Omental fat pad (tissue), 4 donors: ENCODE measurements around the gene TXNDC12. TPM values are rescaled to one million over a fixed set of nuclear protein-coding genes. Genes with fewer than 3 reads are reported as not detected.

ENCODE experiments used
- ATAC-seq: fragments of 150-250 bp; one replicate; pipeline ENCODE4 v1.9.1; 2016; ENCODE audit warnings: mild to moderate bottlenecking, moderate library complexity; ENCODE audit not compliant: low FRiP score
- DNase-seq: peaks from one replicate; pipeline ENCODE4 v3.0.0-alpha.2; 2019; ENCODE audit warnings: low spot score
- total RNA-seq, 4 donors: library from RNA; depleted of rRNA; stranded (reverse); fragments of >200 nt; gene quantifications; one replicate each; pipeline ENCODE4 v1.1.0, GENCODE V29; 2016
- TF ChIP-seq, protein P1 (sequence below), 3 donors: fragments of 450-650 bp; IDR thresholded peaks; one replicate each; pipeline ENCODE4 v1.5.1; 2016 to 2017; ENCODE audit warnings: antibody characterized with exemption in 3 of 3, mild to moderate bottlenecking in 3 of 3, moderate library complexity in 2 of 3

Gene TXNDC12
- total RNA-seq, 4 donors from 2014 or later = 35.9 to 54.7 (median 43.2) TPM

DNA sequence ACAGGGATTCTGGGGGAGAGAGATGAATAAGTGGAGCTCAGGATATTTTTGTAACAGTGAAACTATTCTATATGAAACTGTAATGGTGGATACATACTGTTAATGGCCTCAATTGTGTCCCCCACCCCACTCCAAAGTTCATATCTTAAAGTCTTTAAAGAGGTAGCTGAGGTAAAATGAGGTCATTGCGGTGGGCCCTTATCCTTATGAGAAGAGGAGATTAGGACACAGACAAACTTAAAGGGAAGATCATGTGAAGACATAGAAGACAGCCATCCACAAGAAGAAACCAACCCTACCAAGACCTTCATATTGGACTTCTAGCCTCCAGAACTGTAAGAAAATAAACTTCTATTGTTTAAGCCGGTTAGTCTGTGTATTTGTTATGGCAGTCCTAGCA lies 9.8 kb downstream of the TXNDC12 start:
- TF ChIP-seq, protein P1, sequence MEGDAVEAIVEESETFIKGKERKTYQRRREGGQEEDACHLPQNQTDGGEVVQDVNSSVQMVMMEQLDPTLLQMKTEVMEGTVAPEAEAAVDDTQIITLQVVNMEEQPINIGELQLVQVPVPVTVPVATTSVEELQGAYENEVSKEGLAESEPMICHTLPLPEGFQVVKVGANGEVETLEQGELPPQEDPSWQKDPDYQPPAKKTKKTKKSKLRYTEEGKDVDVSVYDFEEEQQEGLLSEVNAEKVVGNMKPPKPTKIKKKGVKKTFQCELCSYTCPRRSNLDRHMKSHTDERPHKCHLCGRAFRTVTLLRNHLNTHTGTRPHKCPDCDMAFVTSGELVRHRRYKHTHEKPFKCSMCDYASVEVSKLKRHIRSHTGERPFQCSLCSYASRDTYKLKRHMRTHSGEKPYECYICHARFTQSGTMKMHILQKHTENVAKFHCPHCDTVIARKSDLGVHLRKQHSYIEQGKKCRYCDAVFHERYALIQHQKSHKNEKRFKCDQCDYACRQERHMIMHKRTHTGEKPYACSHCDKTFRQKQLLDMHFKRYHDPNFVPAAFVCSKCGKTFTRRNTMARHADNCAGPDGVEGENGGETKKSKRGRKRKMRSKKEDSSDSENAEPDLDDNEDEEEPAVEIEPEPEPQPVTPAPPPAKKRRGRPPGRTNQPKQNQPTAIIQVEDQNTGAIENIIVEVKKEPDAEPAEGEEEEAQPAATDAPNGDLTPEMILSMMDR (IDR thresholded peaks at IDR 0.05) = no peak
- ATAC-seq (no peak), DNase-seq (no peak)

DNA sequence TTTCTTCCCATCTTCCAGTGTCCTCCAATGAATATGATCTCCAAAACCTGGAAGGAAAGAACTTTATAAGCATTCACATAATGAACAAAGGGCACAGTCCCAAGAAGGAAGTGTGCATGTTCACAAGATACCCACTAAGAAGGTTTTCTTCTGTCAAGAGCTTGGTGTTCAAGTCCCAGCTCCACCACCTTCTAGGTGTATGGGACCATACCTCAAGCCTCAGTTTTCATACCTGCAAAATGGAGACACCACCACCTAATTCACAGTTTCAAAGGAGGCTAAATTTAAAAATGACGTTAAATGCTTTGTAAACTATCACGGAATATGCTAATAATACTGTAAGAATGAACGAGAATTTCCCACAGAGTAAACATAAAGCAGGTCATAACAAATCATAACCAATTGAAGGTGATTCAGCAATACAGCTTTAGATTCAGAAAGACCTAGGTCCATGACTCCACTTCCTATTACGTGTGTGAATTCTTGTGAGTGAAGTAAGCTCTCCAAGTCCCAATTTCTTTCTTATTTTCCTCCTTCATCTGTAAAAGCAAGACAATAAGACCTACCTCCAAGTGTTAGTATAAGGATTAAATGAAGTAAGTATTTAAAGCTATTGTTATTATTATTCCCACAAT lies 13.3 kb downstream of the TXNDC12 start:
- no peak for ATAC-seq
- TF ChIP-seq, protein P1 (IDR thresholded peaks at IDR 0.05) = no peak
- no peak for DNase-seq

DNA sequence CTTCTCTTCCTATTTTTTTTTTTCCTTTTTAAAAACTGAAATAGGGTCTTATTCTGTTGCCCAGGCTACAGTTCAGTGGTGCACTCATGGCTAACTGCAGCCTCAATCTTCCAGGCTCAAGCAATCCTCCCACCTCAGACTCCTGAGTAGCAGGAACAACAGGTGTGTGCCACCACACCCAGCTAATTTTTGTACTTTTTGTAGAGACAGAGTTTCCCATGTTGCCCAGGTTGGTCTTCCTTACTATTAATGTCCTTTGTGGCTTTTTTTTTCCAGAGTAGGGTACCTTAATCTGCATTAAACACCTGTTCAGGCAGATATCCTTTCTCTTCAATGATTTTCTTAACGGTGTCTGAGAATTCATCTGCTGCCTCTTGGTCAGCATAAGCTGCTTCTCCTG lies 17.1 kb downstream of the TXNDC12 start:
- no peak for ATAC-seq
- no peak for DNase-seq
- TF ChIP-seq, protein P1 (IDR thresholded peaks at IDR 0.05) = no peak

DNA sequence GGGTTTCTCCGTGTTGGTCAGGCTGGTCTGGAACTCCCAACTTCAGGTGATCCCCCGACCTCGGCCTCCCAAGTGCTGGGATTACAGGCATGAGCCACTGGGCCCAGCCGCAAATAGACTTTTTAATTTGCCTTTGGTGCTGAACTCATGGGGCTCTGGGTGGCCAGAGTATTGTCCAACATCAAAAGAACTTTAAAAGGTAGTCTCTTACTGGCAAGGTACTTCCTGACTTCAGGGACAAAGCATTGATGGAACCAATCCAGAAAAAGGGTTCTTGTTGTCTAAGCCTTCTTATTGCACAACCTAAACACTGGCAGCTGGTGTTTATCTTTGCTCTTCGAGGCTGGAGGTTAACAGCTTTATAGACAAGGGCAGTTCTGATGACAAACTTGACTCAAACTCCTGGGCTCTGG lies 17.6 kb downstream of the TXNDC12 start:
- TF ChIP-seq, protein P1 (IDR thresholded peaks at IDR 0.05) = no peak
- no peak for DNase-seq
- no peak for ATAC-seq

DNA sequence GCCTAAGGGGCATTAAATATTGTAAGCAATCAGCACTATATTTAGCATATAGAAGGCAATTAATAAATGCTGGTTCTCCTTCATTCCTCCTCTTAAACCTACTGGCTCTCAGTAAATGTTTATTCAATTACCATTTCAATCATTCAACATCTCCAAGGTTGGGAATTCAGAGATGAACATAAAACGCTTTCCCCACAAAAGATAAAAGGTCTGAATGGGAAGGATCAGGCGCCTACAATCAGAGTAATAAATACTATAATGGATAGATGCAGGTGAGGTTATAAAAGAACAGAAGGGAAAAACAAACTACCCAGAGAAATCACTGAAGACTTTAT lies 21.0 kb downstream of the TXNDC12 start:
- TF ChIP-seq, protein P1 (IDR thresholded peaks at IDR 0.05) = no peak
- no peak for DNase-seq
- ATAC-seq = no peak

DNA sequence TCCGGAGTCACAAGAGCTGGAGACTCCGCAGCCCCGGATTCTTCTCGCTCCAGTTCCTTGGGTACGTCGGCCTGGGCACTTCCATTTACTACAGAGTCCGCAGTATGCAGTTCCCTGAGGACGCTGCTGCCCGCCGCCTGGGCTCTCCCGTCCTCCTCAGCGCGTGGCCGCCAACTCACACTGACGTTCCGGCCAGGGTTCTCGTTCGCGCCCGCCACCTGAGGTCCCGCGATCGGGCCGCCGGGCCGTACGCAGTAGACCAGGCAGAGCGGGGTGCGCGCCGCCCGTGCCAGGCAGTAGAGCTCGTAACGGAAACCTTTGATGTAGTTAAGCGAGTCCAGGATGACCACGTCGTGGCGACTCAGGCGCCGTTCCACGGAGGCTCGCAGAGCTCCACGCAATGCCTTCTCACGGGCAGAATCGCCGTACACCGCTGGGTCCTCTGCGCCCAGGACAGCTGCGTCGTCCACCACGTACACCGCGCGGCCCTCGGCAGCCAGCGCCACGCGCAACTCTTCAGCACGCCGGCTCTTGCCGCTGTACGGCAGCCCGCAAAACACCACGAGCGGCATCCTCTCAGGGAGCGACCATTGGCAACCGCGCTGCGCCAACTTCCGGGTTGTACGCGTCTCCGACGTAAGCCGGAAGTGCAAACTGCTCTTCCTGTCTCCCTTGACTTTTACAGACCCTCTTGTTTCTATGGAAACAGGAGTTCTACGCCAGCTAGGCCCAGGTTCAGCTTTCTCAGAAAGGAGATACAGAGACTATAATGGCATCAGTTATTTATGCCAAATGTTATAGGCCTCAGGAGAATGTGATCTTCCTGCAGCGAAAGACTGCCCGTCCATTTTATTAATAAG lies 21.6 kb downstream of the TXNDC12 start, which contains the start of gene KTI12:
Gene KTI12, minus strand, starts transcription at position 621 of the 860 bp plus-strand sequence. Its CDS starts 49 bp downstream, at position 572.
- peak; percentile 57 for DNase-seq
- peak; percentile 77 for ATAC-seq
- TF ChIP-seq, protein P1 (IDR thresholded peaks at IDR 0.05) = no peak
